Thyroid gland (tissue), 4 donors: ENCODE data around the gene OMP.

Source experiments
- CTCF ChIP-seq, 6 experiments: fragments of 200-600 bp in 3 of 6; fragments of 450-650 bp in 3 of 6; sonication (generic) in 3 of 6; IDR thresholded peaks; one replicate each; pipeline ENCODE4 v1.5.1; 2016 to 2019; ENCODE audit warnings: antibody characterized with exemption in 6 of 6, mild to moderate bottlenecking in 2 of 6, inconsistent platforms in 1 of 6, moderate library complexity in 1 of 6
- POLR2A ChIP-seq, 2 donors: fragments of 450-650 bp; IDR thresholded peaks; one replicate each; pipeline ENCODE4 v1.6.1; 2017; ENCODE audit warnings: antibody characterized with exemption in 2 of 2, mild to moderate bottlenecking in 2 of 2, moderate library complexity in 1 of 2

GRCh38 chr11:77090373-77091111 lies 12.1 kb upstream of the OMP start:
- TF ChIP-seq CTCF (IDR thresholded peaks at IDR 0.05) (no peak), POLR2A (IDR thresholded peaks at IDR 0.05) (no peak)
